ENCODE measurements around the gene TOM1L2.
"Not testable (repeated sequence)": the region's sequence is repeated elsewhere in the genome, so short reads cannot be mapped to it uniquely, and the experiment has no call there.

Gene TOM1L2

GRCh38 chr17:17942846-17943245, 29.4 kb downstream of the TOM1L2 start:
- DNase-seq: no peak

GRCh38 chr17:17941015-17941414, 31.2 kb downstream of the TOM1L2 start:
- DNase-seq: no peak

DNA sequence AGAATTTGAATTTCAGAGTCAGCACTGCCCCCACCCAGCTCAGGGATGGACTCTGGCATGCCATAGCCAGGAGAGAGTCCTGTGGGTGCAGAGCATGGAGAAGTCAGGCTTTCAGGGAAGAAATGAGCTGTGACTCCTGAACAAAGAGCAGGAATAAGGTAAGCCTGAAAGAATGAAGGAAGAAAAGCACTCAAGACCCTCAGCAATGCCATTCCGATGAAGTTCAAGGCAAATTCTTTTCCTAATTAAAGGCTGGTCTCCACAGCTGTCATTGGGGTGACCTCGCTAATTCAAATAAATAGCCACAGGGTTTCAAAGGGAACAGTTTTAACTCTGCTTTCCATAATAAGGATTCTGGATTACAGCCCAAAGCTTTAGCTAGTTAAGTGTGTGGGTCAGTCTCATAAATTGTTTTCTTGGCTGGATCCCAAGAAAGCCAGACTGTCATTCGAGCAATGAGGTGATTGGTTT, 31.7 kb downstream of the TOM1L2 start:
- peak; percentile 20 for DNase-seq

- not testable (repeated sequence) for DNase-seq
Observed at GRCh38 chr17:17939941-17940340, 32.3 kb downstream of the TOM1L2 start.

DNA sequence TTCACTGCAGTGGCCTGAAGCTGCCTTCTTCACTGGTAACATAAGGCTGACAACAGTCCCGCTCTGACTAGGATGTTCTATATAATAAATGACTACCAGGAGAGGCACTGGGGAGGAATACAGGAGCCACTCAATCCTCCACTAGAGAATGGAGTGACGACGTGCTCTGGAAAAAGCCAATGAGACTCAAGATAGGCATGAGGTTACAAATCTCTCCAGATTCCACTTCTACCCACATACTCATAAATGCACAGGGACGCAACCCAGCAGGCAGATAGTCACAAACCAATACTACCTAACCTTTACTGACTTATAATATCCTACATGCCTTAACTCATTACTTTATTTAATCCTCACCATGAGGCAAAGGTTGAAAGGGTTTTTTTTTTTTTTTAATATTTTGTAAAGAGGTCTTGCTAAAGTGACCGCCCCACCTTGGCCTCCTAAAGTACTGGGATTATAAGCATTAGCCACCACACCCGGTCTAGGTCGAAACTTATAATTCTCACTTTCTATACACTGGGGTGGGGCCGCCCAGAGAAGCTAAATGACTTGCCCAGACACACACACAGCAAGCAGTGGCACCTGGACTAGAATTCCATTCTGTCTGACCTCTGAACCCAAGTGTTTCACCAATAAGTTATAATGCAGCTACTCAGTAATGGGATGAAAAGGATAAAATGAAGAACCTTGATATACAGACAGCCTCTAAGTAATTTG, 33.7 kb downstream of the TOM1L2 start:
- DNase-seq: no peak

- DNase-seq: no peak
Observed at GRCh38 chr17:17937958-17938357, 34.2 kb downstream of the TOM1L2 start.

DNA sequence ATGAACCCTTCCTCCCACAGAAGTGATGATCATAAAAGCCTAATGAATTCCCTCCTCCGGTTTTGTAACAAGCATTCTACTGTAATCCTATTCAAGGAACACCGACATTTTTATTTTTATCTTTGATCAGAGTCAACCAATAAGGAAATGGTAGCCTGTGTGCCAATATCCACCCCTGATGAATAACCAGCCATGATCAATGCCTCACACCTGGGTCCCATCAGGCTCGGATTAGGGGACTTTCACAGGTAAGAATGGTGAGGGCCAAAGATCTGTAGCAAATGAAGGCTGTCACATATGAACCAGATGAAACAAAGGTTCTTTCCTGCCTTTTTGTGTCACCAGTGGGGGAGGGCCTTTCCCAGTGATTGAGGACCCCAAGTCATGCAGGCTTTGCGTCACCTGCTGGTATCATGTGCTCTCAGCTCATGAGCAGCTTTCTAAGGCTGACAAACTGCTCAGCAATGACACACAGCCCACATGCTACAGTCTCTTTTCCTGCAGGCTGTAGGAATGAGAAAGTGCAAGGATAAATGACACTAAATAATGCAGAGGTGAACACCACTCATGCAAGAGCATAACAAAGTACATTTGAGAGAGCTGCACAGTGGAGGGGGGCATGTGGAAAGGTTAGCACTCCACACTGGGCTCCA, 34.9 kb downstream of the TOM1L2 start:
- DNase-seq: no peak

DNA sequence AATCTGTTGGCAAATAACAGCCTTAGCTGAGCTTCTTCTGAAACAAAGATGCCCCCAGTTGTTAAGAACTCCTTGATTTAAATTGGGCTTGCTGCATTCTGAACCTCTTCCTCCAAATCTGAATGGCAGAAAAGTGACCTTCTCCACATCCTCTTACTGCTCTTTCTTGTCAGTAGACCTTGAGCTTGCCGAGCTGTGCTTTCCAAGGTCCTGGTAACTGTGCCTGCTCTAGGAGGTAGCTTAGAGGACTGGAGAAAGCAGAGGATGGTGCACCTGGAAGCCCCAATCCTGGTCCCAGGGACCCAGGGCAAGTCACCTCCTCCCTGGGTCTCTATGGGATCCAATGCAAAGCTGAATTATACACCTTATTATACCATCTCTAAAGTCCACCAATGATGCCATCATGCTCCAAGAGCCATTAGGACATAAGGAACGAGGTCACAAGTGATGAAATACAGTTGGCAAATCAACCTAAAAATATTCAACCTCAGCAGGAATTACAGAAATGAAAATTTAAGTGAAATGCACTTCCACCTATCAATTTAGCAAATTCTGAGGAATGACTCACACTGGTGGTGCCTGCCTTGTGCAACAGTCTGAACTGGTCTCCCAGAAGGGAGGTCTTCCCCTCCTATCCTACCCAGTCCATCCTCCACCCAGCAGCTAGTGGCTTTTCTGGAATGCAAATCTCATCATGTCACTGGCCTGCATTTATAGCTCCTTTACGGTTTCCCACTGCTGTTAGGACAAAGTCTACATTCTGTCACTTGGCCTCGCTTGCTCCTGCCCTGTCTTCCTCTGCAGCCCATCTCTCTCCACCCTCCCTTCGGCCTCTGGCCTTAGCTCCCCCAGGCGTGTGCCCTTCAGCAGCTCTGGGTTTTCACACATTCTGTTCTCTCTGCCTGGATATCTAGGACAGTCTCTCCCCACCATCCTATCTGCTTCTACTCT, 36.6 kb downstream of the TOM1L2 start:
- no peak for DNase-seq

DNA sequence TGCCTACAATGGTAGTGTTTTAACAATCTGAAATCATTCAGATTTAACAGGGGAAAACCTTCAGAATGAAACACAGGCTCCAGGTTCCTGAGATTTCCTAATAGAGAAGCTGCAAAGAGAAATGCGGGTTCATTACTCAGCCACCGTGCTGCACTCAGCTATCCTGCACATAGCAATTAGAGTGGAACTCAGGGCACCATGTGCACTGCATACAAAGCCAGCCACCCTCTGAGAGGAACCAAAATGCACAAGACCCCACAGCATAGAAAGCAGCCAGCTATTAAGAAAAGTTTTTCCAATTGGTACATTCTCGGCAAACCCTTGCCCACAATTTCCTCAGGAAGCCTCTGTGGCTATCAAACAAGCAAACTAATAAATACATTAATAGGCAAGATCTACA, 37.4 kb downstream of the TOM1L2 start:
- no peak for DNase-seq

DNA sequence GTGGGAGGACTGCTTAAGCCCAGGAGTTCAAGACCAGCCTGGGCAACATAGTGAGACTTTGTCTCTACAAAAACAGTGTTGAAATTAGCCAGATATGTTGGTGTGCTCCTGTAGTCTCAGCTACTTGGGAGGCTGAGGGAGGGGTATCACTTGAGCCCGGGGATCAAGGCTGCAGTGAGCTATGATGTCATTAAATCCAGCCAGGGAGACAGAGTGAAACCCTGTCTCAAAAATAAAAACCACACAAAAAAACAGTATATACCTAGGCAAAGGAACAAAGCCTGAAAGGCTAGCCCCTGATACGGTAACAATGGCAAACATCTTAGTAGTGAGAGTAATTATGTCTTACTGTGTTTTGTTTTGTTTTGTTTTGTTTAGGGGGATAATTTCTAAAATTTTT, 38.0 kb downstream of the TOM1L2 start:
- DNase-seq: no peak

DNA sequence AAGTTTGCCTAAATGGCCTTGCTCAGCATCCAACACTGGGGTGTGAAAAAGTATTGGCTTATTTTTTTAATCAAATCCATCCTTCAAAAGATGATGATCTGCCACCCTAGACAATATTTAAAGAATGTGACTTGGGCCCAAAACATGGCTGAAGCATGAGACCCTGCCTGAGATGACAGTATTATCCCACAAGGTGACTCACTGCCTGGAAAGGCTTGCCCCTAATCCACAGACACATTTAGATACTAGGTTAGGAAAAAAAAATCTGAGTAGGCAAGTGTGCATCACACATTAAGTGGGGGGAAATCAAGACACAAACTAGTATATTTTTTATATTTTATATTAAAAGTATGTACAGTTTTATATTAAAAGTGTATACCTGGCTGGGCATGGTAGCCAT, 38.4 kb downstream of the TOM1L2 start:
- DNase-seq: no peak

DNA sequence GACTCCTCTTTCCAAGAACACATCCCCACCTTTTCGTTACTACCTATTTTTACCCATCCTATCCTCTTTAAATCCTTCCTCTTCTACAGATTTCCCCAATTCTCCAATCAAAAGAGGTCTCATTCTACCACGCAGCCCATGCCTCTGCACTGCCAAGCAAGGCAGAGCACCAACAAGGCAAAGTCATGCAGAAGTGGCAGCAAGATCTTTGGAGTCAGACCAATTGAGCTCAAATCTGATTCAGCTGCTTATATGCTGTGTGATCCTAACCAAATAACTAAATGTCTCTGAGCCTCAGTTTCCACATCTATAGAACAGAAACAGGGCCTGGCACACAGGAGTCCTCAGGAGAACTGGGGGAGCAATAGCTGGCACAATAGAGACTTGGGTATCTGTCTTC, 41.0 kb downstream of the TOM1L2 start:
- no peak for DNase-seq

- no peak for DNase-seq
Observed at GRCh38 chr17:17930674-17931073, 41.5 kb downstream of the TOM1L2 start.

- DNase-seq: no peak
Observed at GRCh38 chr17:17929655-17930380, 42.4 kb downstream of the TOM1L2 start.

- no peak for DNase-seq
Observed at GRCh38 chr17:17928398-17929287, 43.6 kb downstream of the TOM1L2 start.

DNA sequence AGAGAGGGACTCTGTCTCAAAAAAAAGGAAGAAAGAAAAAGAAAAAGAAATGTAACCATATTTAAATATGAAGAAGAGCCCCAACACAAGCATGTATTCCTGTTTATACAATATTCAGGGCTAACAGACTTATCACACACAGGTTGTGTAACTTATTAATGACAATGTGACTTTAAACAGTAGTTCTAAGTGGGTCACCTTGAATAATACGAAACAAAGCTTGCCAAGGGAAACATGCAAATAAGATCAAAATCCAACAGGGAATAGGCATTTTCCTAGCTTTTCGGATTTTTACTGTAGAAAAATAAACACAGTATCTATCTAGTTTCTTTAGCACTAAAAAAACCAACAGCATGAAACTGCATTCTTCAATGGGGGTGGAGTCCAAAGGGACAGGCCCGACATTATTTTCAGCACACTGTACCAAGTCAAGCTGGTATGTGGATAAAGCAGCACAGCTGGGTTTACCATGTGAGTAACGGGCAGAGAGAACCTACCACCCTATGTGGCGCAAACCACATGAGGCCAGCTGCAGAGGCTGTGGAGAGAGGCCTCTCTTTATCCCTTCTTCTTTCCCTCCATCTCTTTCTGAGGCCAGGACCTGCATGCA, 45.3 kb downstream of the TOM1L2 start:
- no peak for DNase-seq

- no peak for DNase-seq
Observed at GRCh38 chr17:17926036-17926435, 46.2 kb downstream of the TOM1L2 start.

DNA sequence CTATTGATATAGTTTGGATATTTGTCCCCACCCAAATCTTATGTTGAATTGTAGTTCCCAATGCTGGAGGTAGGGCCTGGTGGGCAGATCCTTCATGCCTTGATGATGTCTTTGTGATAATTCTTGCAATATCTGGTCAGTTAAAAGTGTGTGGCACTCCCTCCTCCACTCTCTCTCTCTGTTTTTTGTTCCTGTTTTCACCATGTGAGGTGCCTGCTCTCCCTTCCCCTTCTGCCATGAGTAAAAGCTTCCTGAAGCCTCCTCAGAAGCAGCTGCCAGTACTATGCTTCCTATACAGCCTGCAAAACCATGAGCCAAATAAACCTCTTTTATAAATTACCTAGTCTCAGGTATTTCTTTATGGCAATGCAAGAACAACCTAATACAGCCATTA, 47.3 kb downstream of the TOM1L2 start:
- DNase-seq: no peak

GRCh38 chr17:17924131-17924856, 47.9 kb downstream of the TOM1L2 start:
- no peak for DNase-seq

GRCh38 chr17:17922070-17922614, 50.1 kb downstream of the TOM1L2 start:
- DNase-seq: no peak

All from DMS 273 treated with DMSO at 0.1 percent for 48 hours (cell line).